GM12878 (cell line): Measurements from ENCODE around the gene NRIP3. TPM values are rescaled to one million over a fixed set of nuclear protein-coding genes. Genes with fewer than 3 reads are reported as not detected.

ENCODE experiments used
- BACH1 ChIP-seq: fragments of 450-650 bp; IDR thresholded peaks from 2 replicates; pipeline ENCODE4 v1.6.1; 2017; ENCODE audit warnings: mild to moderate bottlenecking, borderline replicate concordance
- BCLAF1 ChIP-seq: fragments of 450-650 bp; IDR thresholded peaks from 2 replicates; pipeline ENCODE4 v1.6.1; 2017; ENCODE audit warnings: antibody characterized with exemption, mild to moderate bottlenecking, moderate library complexity
- CREB1 ChIP-seq: IDR thresholded peaks from 2 replicates; pipeline ENCODE4 v1.6.1; 2012; ENCODE audit warnings: low read depth, mild to moderate bottlenecking, inconsistent platforms
- CREM ChIP-seq: IDR thresholded peaks from 2 replicates; pipeline ENCODE4 v1.6.1; 2014; ENCODE audit warnings: antibody characterized with exemption, low read depth
- JUNB ChIP-seq: IDR thresholded peaks from 2 replicates; pipeline ENCODE4 v1.6.1; 2016; ENCODE audit warnings: antibody characterized with exemption, mild to moderate bottlenecking
- KLF5 ChIP-seq: fragments of 450-650 bp; IDR thresholded peaks from 2 replicates; pipeline ENCODE4 v1.6.1; 2014; ENCODE audit warnings: mild to moderate bottlenecking; ENCODE audit not compliant: partially characterized antibody
- MEF2A ChIP-seq: IDR thresholded peaks from 2 replicates; pipeline ENCODE4 v1.6.1; 2011; ENCODE audit warnings: low read depth, mild to moderate bottlenecking, low read length, moderate library complexity; ENCODE audit not compliant: insufficient read depth
- MEF2B ChIP-seq: fragments of 450-650 bp; IDR thresholded peaks from 2 replicates; pipeline ENCODE4 v1.6.1; 2018; ENCODE audit warnings: mild to moderate bottlenecking, moderate library complexity; ENCODE audit not compliant: partially characterized antibody, poor library complexity, severe bottlenecking
- NFIC ChIP-seq: IDR thresholded peaks from 2 replicates; pipeline ENCODE4 v1.6.1; 2012; ENCODE audit warnings: low read depth, mild to moderate bottlenecking, inconsistent platforms, low read length, moderate library complexity
- NFYB ChIP-seq: IDR thresholded peaks from 2 replicates; pipeline ENCODE4 v1.6.1; 2011; ENCODE audit warnings: low read depth, mild to moderate bottlenecking, low read length, improper control_type of control experiment, moderate library complexity; ENCODE audit not compliant: insufficient read depth
- PAX5 ChIP-seq: IDR thresholded peaks from 2 replicates; pipeline ENCODE4 v1.6.1; 2011; ENCODE audit warnings: low read depth, low read length, borderline replicate concordance
- POLR2AphosphoS2 ChIP-seq: IDR thresholded peaks from 2 replicates; pipeline ENCODE4 v1.6.1; 2011; ENCODE audit warnings: low read depth, mild to moderate bottlenecking, low read length, improper control_type of control experiment, moderate library complexity
- POU2F2 ChIP-seq: IDR thresholded peaks from 3 replicates; pipeline ENCODE4 v1.6.1; 2011; ENCODE audit warnings: low read depth, mild to moderate bottlenecking, low read length, borderline replicate concordance
- RCOR1 ChIP-seq: conservative IDR thresholded peaks from 2 replicates; pipeline ENCODE4 v1.6.1; 2012; ENCODE audit warnings: low read depth, low read length, improper control_type of control experiment
- RUNX3 ChIP-seq: IDR thresholded peaks from 2 replicates; pipeline ENCODE4 v1.6.1; 2012; ENCODE audit warnings: low read length, inconsistent platforms
- SMC3 ChIP-seq: IDR thresholded peaks from 2 replicates; pipeline ENCODE4 v1.6.1; 2011; ENCODE audit warnings: low read length, improper control_type of control experiment, borderline replicate concordance
- SUPT20H ChIP-seq: IDR thresholded peaks from 2 replicates; pipeline ENCODE4 v1.6.1; 2011; ENCODE audit warnings: low read depth, mild to moderate bottlenecking, low read length, moderate library complexity, borderline replicate concordance; ENCODE audit not compliant: control insufficient read depth
- TCF7 ChIP-seq: IDR thresholded peaks from 2 replicates; pipeline ENCODE4 v1.6.1; 2014; ENCODE audit warnings: antibody characterized with exemption, borderline replicate concordance
- YBX1 ChIP-seq: fragments of 450-650 bp; IDR thresholded peaks from 2 replicates; pipeline ENCODE4 v1.6.1; 2016; ENCODE audit warnings: antibody characterized with exemption
- ZBTB40 ChIP-seq: fragments of 450-650 bp; IDR thresholded peaks from 2 replicates; pipeline ENCODE4 v1.6.1; 2016; ENCODE audit warnings: mild to moderate bottlenecking, moderate library complexity, borderline replicate concordance
- ZNF687 ChIP-seq: fragments of 450-650 bp; IDR thresholded peaks from 2 replicates; pipeline ENCODE4 v1.6.1; 2017; ENCODE audit warnings: mild to moderate bottlenecking, moderate library complexity
- polyA plus RNA-seq, 11 experiments: library from polyadenylated mRNA; depleted of rRNA in 4 of 11; unstranded in 6 of 11; stranded (reverse) in 5 of 11; fragments of >200 nt; fragmentation: Nextera tagmentation in 4 of 11; fragmentation: Illumina TruSeq in 1 of 11; extraction: Ambion mirVana in 4 of 11; extraction: Trizol in 1 of 11; gene quantifications; 1 replicate in 1 of 11; 2 replicates in 10 of 11; pipeline versions ENCODE4 v1.2.1 to v1.2.3, GENCODE V29; 2011 to 2016; ENCODE audit warnings: inconsistent platforms in 2 of 11, missing spikeins in 2 of 11, low read depth in 1 of 11
- total RNA-seq, 4 experiments: library from RNA; depleted of rRNA in 3 of 4; stranded (reverse); fragments of >200 nt in 3 of 4; fragmentation: Illumina TruSeq in 1 of 4; extraction: Trizol in 1 of 4; gene quantifications; 2 replicates each; pipeline versions ENCODE4 v1.2.1 to v1.2.3, GENCODE V29; 2013 to 2021

The NRIP3 gene
- total and polyA plus RNA-seq, 10 of the 15 experiments (the other 5 are each of a cell fraction or from before 2014, with no cell fraction given) = under 0.01 to 0.25 (median 0.09) TPM; not detected in 7

GRCh38 chr11:8937159-8937558 lies 66.6 kb downstream of the NRIP3 start (continued):
- peak; percentile 35; the same call in 1 of the 2 replicates for TF ChIP-seq ZNF687
- peak; percentile 98 for TF ChIP-seq PAX5
- no peak for TF ChIP-seq BCLAF1
- 0 out of 2 replicates have a peak, but pooled peaks have one; percentile 7 for TF ChIP-seq MEF2A
- TF ChIP-seq BACH1 = no peak
- no peak for TF ChIP-seq POLR2AphosphoS2
- no peak for TF ChIP-seq ZBTB40
- TF ChIP-seq CREM = no peak
- no peak for TF ChIP-seq RCOR1
- peak; percentile 8; the same call in 1 of the 2 replicates for TF ChIP-seq CREB1
- no peak for TF ChIP-seq SUPT20H
- TF ChIP-seq NFIC = 0 out of 2 replicates have a peak, but pooled peaks have one; percentile 34
- TF ChIP-seq MEF2B = peak; percentile 56
- peak; percentile 86; the same call in 2 of the 3 replicates for TF ChIP-seq POU2F2
- no peak for TF ChIP-seq YBX1
- no peak for TF ChIP-seq KLF5
- TF ChIP-seq TCF7 = no peak
- TF ChIP-seq NFYB = no peak
- TF ChIP-seq SMC3 = no peak
- peak; percentile 43 for TF ChIP-seq JUNB
- TF ChIP-seq RUNX3 = peak; percentile 45; the same call in 1 of the 2 replicates
